CD14-positive monocyte (primary cell): ENCODE measurements around the gene MPND. TPM values are rescaled to one million over a fixed set of nuclear protein-coding genes. Genes with fewer than 3 reads are reported as not detected.

Experiments used
- DNase-seq, 3 donors: peaks; one replicate each; pipeline ENCODE4 v3.0.0-alpha.2; 2011 to 2022
- H2AFZ ChIP-seq: 2 replicates; pipeline ENCODE4 v1.6.0; 2012; ENCODE audit warnings: mild to moderate bottlenecking, low read depth, low read length, inconsistent platforms; ENCODE audit not compliant: insufficient read depth, poor library complexity, severe bottlenecking
- H3K27ac ChIP-seq, 2 donors: 1 replicate in 1 of 2; 2 replicates in 1 of 2; pipeline ENCODE4 v1.5.1; 2012 to 2013; ENCODE audit warnings: low read length in 2 of 2, control low read depth in 1 of 2, inconsistent platforms in 1 of 2, low read depth in 1 of 2, mild to moderate bottlenecking in 1 of 2
- H3K27me3 ChIP-seq, 2 donors: one replicate each; pipeline versions ENCODE4 v1.6.0 to v1.6.1; 2011 to 2013; ENCODE audit warnings: low read length in 2 of 2; ENCODE audit not compliant: control insufficient read depth in 2 of 2, insufficient read depth in 2 of 2
- H3K36me3 ChIP-seq, 2 donors: replicated peaks in 1 of 2; 1 replicate in 1 of 2; 2 replicates in 1 of 2; pipeline versions ENCODE4 v1.5.1 to v1.6.1; 2012 to 2013; ENCODE audit warnings: low read length in 2 of 2, control low read depth in 1 of 2, inconsistent platforms in 1 of 2, mild to moderate bottlenecking in 1 of 2; ENCODE audit not compliant: insufficient read depth in 2 of 2, control insufficient read depth in 1 of 2
- H3K4me1 ChIP-seq, 2 donors: 1 replicate in 1 of 2; 2 replicates in 1 of 2; pipeline versions ENCODE4 v1.5.1 to v1.6.1; 2012 to 2013; ENCODE audit warnings: low read length in 2 of 2, control low read depth in 1 of 2, inconsistent platforms in 1 of 2, mild to moderate bottlenecking in 1 of 2, moderate library complexity in 1 of 2; ENCODE audit not compliant: insufficient read depth in 2 of 2, control insufficient read depth in 1 of 2
- H3K4me2 ChIP-seq: replicated peaks from 2 replicates; pipeline ENCODE3; 2012; ENCODE audit warnings: low read length, moderate library complexity, mild to moderate bottlenecking; ENCODE audit not compliant: poor library complexity, severe bottlenecking; ENCODE audit errors: extremely low read depth
- H3K4me3 ChIP-seq, 3 experiments: fragments of 200-600 bp in 1 of 3; sonication (generic) in 1 of 3; replicated peaks in 1 of 3; 1 replicate in 2 of 3; 2 replicates in 1 of 3; pipeline ENCODE4 v1.5.1; 2011 to 2013; ENCODE audit warnings: low read length in 3 of 3, mild to moderate bottlenecking in 3 of 3, control low read depth in 2 of 3, low read depth in 2 of 3, inconsistent platforms in 1 of 3, moderate library complexity in 1 of 3
- H3K79me2 ChIP-seq: 2 replicates; pipeline ENCODE4 v1.6.0; 2012; ENCODE audit warnings: mild to moderate bottlenecking, control low read depth, inconsistent platforms, low read length, moderate library complexity; ENCODE audit not compliant: insufficient read depth
- H3K9ac ChIP-seq: 2 replicates; pipeline ENCODE4 v1.6.0; 2017; ENCODE audit warnings: low read length, mild to moderate bottlenecking; ENCODE audit not compliant: insufficient read depth, poor library complexity, severe bottlenecking
- H3K9me3 ChIP-seq, 2 donors: replicated peaks in 1 of 2; 1 replicate in 1 of 2; 2 replicates in 1 of 2; pipeline versions ENCODE4 v1.5.1 to v1.6.1; 2012 to 2013; ENCODE audit warnings: low read length in 2 of 2, control low read depth in 1 of 2; ENCODE audit not compliant: control insufficient read depth in 1 of 2, insufficient read depth in 1 of 2
- H4K20me1 ChIP-seq: 2 replicates; pipeline ENCODE4 v1.6.0; 2012; ENCODE audit warnings: mild to moderate bottlenecking, low read length, control low read depth, moderate library complexity; ENCODE audit not compliant: insufficient read depth
- H3K27ac Mint-ChIP-seq, 7 donors: one replicate each; pipeline ENCODE4 v1.8.0; 2020; ENCODE audit warnings: mild to moderate bottlenecking in 7 of 7, mixed read lengths in 7 of 7, moderate library complexity in 6 of 7, inconsistent platforms in 2 of 7
- H3K27me3 Mint-ChIP-seq, 3 donors: one replicate each; pipeline ENCODE4 v1.8.0; 2021 to 2022; ENCODE audit warnings: low read depth in 3 of 3, mild to moderate bottlenecking in 3 of 3, mixed read lengths in 3 of 3, moderate library complexity in 3 of 3, inconsistent platforms in 1 of 3
- H3K36me3 Mint-ChIP-seq, 2 donors: one replicate each; pipeline ENCODE4 v1.8.0; 2020; ENCODE audit warnings: mixed read lengths in 2 of 2, inconsistent platforms in 1 of 2, mild to moderate bottlenecking in 1 of 2
- H3K4me1 Mint-ChIP-seq: one replicate; pipeline ENCODE4 v1.8.0; 2020; ENCODE audit warnings: mild to moderate bottlenecking, mixed read lengths
- H3K4me3 Mint-ChIP-seq, 2 donors: one replicate each; pipeline ENCODE4 v1.8.0; 2020; ENCODE audit warnings: mild to moderate bottlenecking in 2 of 2, mixed read lengths in 2 of 2, moderate library complexity in 1 of 2
- H3K9me3 Mint-ChIP-seq, 7 donors: one replicate each; pipeline ENCODE4 v1.8.0; 2020 to 2022; ENCODE audit warnings: mixed read lengths in 7 of 7, mild to moderate bottlenecking in 6 of 7, moderate library complexity in 6 of 7, inconsistent platforms in 2 of 7
- WGBS: methylation state at CpG from one replicate; pipeline ENCODE4 v1.1.5; 2013; ENCODE audit warnings: missing lambda C conversion rate; ENCODE audit not compliant: insufficient coverage; 5-methylcytosine and 5-hydroxymethylcytosine counted together
- intact Hi-C, 2 donors: fragments of 100-400 bp; cut with micrococcal nuclease; formaldehyde crosslinking; loops; one replicate each; pipeline versions ENCODE4 v1.15.0 to v1.15.1; 2023
- polyA plus RNA-seq, 3 donors: library from polyadenylated mRNA; depleted of rRNA in 1 of 3; unstranded in 2 of 3; stranded (reverse) in 1 of 3; fragments of 300-500 nt in 2 of 3; fragments of >200 nt in 1 of 3; fragmentation: Illumina TruSeq in 2 of 3; gene quantifications; 1 replicate in 2 of 3; 2 replicates in 1 of 3; pipeline ENCODE4 v1.2.3, GENCODE V29; 2012 to 2021
- TF ChIP-seq, protein P1 (sequence below): fragments of 200-600 bp; IDR thresholded peaks from one replicate; pipeline ENCODE4 v1.8.0; 2022; ENCODE audit warnings: antibody characterized with exemption, mild to moderate bottlenecking

The MPND gene
- polyA plus RNA-seq, 3 donors: 6.5 to 15.9 (median 7.0) TPM

DNA sequence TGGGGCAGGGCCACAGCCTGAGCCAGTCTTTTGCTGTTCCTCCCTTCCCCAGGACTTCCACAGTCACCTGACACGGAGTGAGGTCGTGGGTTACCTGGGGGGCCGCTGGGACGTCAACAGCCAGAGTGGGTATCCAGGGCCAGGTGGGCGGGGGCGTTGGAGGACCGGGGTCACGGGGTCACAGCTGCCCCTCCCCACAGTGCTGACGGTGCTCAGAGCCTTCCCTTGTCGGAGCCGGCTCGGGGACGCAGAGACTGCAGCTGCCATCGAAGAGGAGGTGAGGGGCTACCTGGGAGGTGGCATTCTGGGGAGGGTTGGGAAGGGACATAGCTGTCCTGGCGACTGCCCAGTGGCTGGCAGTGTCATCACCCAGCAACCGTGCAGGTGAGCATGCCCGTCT, 11.5 kb downstream of the MPND start:
- Mint-ChIP-seq H3K4me3 (no peak overlapping the region), H3K27ac (no peak overlapping the region), H3K36me3 (peaks cover 21 to 63% of the 10 kb centered on the region in 2 donors), H3K4me1 (peaks cover 1% of the 10 kb centered on the region), H3K27me3 (peaks cover 0 to 3% (median 0%) of the 10 kb centered on the region in 3 donors), H3K9me3 (no peaks in the 10 kb centered on the region)
- H3K27me3 ChIP-seq: no peaks in the 10 kb centered on the region
- H2AFZ ChIP-seq: no peak overlapping the region
- no peaks in the 10 kb centered on the region for H3K4me1 ChIP-seq
- H3K9ac ChIP-seq: no peak overlapping the region
- H3K4me3 ChIP-seq: no peak overlapping the region
- H3K27ac ChIP-seq: no peak overlapping the region
- H3K4me2 ChIP-seq: no peak overlapping the region
- 96% methylated on average over 14 of the region's 17 CpGs for WGBS
- no peaks in the 10 kb centered on the region for H3K9me3 ChIP-seq
- intact Hi-C loops: loop anchor here (5.0 kb wide), 2 partner anchors 88 to 108 kb away; partner anchors contain the start of gene YJU2 (in 1 of the 2)
- H3K79me2 ChIP-seq: no peaks in the 10 kb centered on the region
- peaks cover 21% of the 10 kb centered on the region for H4K20me1 ChIP-seq
- TF ChIP-seq, protein P1, sequence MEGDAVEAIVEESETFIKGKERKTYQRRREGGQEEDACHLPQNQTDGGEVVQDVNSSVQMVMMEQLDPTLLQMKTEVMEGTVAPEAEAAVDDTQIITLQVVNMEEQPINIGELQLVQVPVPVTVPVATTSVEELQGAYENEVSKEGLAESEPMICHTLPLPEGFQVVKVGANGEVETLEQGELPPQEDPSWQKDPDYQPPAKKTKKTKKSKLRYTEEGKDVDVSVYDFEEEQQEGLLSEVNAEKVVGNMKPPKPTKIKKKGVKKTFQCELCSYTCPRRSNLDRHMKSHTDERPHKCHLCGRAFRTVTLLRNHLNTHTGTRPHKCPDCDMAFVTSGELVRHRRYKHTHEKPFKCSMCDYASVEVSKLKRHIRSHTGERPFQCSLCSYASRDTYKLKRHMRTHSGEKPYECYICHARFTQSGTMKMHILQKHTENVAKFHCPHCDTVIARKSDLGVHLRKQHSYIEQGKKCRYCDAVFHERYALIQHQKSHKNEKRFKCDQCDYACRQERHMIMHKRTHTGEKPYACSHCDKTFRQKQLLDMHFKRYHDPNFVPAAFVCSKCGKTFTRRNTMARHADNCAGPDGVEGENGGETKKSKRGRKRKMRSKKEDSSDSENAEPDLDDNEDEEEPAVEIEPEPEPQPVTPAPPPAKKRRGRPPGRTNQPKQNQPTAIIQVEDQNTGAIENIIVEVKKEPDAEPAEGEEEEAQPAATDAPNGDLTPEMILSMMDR: no peak
- peaks cover 28 to 62% of the 10 kb centered on the region in 2 donors for H3K36me3 ChIP-seq
- DNase-seq: no peak

DNA sequence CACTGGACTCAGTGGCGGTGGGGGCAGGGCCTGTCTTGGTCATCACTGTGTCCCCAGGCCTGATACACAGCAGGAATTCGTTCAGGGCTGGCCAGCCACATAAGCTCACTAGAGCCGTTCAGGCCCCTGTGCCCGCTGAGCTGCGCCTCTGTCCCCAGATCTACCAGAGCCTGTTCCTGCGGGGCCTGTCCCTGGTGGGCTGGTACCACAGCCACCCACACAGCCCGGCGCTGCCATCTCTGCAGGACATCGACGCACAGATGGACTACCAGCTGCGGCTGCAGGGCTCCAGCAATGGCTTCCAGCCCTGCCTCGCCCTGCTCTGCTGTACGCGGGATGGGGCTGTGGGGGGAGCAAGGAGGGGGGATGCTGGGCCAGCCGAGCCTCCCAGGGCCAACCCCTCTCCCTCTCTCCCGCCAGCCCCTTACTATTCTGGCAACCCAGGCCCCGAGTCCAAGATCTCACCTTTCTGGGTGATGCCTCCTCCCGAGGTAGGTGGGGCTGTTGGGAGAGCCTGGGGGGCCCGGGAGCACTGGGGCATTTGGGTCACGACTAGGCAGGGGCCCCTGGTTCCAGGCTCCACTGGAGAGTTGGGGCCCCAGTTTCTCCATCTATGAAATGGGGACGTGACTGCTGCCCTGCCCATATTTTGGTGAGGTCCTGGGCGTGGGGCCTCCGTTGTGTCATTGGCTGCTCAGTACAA, 13.9 kb downstream of the MPND start:
- H3K4me3 ChIP-seq: no peak overlapping the region
- no peak overlapping the region for H3K27ac ChIP-seq
- no peaks in the 10 kb centered on the region for H3K27me3 ChIP-seq
- H3K36me3 ChIP-seq: peaks cover 49 to 71% of the 10 kb centered on the region in 2 donors
- H3K79me2 ChIP-seq: no peaks in the 10 kb centered on the region
- H3K4me2 ChIP-seq: no peak overlapping the region
- peaks cover 42% of the 10 kb centered on the region for H4K20me1 ChIP-seq
- no peaks in the 10 kb centered on the region for H3K4me1 ChIP-seq
- Mint-ChIP-seq H3K9me3 (no peaks in the 10 kb centered on the region), H3K27ac (peak overlapping the region in 1 of 7 donors; percentile 50), H3K27me3 (peaks cover 0 to 2% (median 0%) of the 10 kb centered on the region in 3 donors), H3K36me3 (peaks cover 25 to 69% of the 10 kb centered on the region in 2 donors), H3K4me3 (no peak overlapping the region), H3K4me1 (no peaks in the 10 kb centered on the region)
- H2AFZ ChIP-seq: no peak overlapping the region
- 93% methylated on average over 14 of the region's 23 CpGs for WGBS
- no peaks in the 10 kb centered on the region for H3K9me3 ChIP-seq
- TF ChIP-seq, protein P1: no peak
- DNase-seq: no peak
- no peak overlapping the region for H3K9ac ChIP-seq
- intact Hi-C loops: no loop called here
